ENCODE measurements around the gene STIM2.

DNA sequence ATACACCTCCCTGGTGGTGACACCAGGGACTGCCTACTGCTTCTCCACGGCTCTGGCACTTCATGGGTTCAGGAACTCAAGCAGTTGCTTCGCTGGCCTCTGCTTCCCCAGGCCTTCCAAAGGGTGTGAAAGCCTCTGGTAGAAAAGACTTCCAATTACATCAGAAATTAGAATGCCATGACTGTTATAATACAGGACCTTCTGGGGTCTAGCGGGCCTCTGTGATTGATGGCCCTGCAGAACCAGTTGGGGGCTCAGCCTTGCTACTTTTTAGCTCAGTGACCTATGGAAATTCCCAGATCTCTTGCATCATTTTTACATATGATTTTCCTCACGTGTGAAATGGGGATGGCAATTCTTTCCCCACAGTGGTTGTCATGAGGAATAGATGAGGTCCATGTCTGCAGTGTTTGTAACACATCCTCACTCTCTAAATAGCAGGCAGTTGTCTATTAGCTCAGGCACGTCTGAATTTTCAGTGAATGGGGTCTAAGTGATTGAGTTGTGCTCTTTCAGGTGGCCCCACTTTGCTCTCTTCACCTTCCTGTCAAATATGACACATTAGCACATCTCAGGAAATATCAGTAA, 198.3 kb downstream of the STIM2 start:
- TF ChIP-seq CREB1 (IDR thresholded peaks at IDR 0.05; ENCODE audit: low read depth): no peak
- no peak for TF ChIP-seq USF1 (IDR thresholded peaks at IDR 0.05)
- no peak for TF ChIP-seq TAF1 (IDR thresholded peaks at IDR 0.05; ENCODE audit: low read depth)
- no peak for TF ChIP-seq EP300 (IDR thresholded peaks at IDR 0.05; ENCODE audit: borderline replicate concordance)
- no peak for TF ChIP-seq EGR1 (IDR thresholded peaks at IDR 0.05)
- TF ChIP-seq TEAD4 (IDR thresholded peaks at IDR 0.05): no peak
- no peak for TF ChIP-seq YY1 (IDR thresholded peaks at IDR 0.05; ENCODE audit: low read depth)
